ENCODE data around the gene C1RL.

The C1RL gene

DNA sequence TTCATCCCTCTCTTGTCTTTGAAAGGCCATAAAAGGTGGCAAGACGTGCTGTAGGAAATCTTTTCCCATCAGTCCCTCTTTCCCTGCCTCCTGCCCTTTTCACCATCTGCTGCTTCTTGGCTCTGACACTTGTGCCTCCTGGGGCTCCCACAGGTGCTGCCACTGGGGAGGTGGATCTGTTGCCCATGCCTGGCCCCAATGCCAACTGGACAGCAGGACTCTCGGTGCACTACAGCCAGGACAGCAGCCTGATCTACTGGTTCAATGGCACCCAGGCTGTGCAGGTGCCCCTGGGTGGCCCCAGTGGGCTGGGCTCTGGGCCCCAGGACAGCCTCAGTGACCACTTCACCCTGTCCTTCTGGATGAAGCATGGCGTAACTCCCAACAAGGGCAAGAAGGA, 27.7 kb upstream of the C1RL start:
- no peak for DNase-seq

DNA sequence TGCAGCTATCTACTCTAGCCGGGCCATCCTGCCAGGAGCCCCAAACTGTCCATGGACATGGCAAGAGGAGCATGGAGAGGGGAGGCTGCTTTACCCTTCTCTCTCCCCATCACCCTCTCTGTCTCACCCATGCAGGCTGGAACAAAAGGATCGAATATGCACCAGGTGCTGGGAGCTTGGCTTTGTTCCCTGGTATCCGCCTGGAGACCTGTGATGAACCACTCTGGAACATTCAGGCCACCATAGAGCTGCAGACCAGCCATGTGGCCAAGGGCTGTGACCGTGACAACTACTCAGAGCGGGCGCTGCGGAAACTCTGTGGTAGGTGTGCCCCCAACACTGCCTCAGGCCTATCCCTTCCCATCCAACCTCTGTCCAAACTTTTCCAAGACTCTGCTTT, 27.1 kb upstream of the C1RL start:
- DNase-seq, result no peak

DNA sequence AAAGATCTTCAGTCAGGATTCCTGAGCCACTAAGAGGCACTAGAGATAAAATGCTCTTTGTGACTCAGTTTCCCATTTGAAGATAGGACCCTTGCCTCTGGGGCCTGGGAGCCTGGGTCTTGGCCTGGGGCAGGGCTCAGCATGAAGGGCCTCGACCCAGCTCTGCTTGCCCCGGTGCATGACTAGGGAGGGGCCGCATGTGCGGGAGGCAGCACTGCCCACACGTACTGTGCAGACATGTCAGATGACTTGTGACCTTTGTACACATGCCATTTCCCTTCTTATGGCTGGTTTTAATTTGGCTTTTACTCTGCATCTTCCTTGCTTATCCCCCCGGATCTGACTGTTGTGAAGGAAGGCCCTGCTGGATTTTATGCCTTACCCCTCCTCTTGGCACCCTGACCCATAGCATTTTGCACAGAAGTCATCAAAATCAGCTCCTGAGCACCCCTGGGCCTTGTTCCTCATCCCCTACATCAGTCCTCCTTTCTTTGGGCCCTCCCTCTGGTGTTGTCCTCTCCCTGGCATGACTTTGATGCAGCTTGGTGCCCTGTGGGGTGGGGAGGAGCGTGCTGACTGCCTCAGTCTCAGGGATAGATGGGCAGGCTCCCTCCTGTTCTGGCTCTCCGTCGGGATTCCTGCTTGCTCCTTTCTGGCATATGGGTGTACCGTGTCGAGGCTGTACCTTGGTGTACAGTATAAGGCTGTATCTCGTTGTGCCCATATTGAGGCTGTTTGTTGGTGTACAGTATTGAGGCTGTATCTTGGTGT, 25.6 kb upstream of the C1RL start:
- no peak for DNase-seq

- no peak for DNase-seq
These were observed 22.5 kb upstream of the C1RL start for GRCh38 chr12:7131502-7131866.

DNA sequence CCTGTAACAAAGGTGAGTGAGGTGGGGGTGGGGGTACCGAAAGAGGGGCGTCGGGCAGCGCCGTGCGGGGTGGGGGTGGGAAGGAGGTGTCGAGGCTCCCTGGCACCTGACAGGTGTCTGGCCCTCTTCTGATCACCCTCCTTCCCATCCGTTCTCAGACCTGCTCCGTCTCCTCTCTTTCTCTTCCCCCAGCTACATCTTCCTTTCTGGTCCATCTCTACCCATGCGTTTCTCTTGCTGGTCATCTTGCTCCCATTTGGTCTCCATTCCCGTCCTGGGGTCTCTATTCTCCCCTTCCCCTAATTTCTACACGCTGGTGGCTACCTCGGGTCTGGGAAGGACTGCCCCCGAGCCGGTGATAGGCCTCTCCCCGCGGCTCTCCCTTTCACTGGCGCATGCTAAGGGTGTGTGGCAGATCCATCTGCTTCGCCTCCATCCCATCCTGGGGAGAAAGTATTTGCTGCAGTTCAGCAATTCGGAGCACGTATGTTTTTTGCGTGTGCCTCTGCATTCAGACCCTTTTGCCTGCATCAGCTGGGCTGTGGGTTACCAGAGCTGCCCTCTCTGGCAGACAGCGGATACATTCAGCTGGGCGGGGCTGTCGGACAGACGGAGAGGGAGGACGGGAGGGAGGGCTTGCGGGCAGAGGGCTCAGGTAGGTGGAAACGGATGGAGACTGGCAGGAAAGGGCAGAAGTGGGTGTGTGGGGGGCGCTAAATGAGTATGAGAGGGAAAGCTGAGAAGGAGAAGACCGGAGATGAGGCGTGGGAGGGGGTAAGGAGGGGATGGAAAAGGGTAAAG, 21.9 kb upstream of the C1RL start:
- peak; percentile 73 for DNase-seq

DNA sequence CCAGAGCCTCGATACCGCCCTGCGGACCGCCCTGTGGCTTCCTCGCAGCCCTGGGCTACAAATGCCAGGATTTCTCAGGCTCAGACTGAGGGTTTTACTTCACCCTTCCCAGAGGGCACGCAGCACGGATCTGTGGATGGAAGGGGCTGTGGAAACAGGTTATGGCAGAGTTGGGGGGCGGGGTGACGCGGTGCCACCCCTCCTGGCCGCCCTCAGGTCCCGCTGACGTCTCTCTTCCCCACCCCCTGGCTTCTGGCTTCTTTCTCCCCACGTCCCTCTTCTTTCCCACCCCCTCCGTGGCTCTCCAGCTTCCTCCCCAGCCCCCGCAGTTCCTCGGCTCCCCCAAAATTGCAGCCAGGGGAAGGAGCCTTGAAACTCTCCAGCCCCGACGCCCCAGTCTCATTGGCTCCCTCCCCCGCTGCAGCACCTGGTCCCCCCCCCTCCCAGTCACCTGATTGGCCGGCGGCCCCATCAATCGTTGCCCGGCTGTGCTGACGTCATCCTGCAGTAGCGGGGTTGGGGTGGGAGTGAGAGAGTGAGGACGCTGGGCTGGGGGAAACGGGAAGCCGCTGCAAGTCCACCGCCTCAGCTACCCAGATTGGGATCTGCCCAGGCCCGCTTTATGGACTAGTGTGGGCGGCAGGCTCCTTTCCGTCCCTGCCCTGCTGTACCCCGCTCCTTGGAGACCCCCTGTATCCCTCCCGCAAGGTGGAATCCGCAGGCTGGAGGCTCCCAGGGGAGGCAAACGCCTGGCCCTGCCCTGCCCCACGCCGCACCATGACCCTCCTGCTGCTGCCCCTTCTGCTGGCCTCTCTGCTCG, 21.1 kb upstream of the C1RL start, which contains the start of gene CLSTN3:
Gene CLSTN3 (plus strand): TSS at position 500 of the 820 bp plus-strand sequence. CDS start 278 bp downstream, at position 778.
- DNase-seq, result peak; percentile 93

DNA sequence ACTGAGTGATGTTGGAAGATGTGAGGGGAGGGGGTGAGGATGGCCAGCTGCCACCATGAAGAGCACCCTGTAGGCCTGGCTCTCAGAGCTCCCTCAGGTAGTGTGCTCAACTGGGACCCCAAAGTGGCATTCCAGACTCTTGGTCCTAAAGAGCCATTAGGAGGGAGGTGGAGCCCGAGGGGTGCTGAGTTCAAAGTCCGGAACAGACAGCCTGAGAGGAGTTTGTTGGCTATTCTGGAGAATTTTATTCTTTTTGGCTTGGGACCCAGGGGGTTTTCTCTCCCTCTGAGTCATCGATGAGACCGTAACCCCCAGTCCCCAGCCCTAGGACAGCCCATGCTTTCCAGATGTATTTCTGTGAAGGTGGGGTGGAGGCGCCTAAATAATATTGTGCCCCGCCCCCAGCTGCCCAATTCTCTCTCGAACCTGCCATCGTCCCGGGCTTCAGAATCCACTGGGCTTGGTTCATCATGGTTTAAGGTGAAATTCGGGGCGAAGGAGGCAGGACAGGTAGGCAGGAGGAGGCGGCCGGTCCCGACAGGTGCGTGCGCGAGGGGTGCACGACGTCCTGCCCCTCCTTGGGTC, 20.4 kb upstream of the C1RL start:
- DNase-seq, result no peak

DNA sequence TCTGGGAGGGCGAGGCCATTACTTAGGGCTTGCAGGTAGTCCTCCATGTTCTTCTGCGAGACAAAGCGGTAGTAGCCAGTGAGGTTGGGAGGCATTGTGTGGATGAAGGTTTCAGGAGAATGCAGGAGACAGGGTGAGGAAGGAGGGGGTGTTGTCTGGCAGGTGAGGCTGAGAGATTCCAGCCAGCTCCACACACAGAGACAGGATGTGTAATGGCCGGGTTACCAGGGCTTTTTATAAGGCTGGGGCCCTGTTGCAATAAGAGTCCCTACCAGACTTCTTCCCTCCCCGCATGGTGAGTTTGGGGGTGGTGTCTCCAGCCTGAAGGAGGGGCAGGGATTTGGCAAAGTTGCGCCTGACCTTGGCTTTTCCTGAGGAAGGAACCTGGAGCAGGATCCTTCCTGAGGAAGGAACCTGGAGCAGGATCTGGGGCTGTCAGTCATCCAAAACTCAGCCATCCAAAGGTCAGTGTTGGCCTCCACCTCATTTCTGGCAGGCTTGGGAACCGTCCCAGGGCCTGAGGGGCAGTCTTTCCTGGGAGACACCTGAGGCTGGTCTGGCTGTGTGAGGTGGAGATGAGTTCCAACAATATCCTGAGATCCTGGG, 19.8 kb upstream of the C1RL start, which contains the start of gene RBP5:
Gene RBP5 (minus strand): TSS at position 209 of the 606 bp plus-strand sequence. CDS start 114 bp downstream, at position 95.
- DNase-seq, result no peak

- no peak for DNase-seq
These were observed 19.1 kb upstream of the C1RL start for GRCh38 chr12:7127916-7128626.

DNA sequence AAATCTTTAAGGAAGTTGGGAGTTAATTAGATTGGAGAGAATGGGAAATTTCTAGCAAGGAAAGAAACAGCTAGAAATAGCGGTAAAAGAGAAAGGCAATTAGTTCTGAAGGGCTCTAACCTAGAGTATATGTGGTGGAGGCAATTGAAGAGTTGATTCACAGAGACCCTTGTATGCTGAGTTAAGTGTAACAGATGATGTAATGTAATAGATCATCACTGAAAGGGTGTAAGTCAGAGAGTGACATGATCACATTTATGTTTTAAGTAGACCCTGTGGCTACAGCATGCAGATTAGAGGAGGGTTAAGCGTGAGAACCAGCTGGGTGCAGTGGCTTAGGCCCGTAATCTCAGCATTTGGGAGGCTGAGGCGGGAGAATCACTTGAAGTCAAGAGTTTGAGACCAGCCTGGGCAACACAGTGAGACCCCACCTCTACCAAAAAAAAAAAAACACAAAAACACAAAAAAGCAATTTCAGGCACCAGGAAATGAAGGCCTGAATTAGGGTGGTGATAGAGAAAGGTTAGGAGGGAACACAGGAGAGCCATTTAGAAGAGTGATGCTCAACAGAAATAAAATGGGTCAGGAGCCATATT, 16.7 kb upstream of the C1RL start:
- no peak for DNase-seq

DNA sequence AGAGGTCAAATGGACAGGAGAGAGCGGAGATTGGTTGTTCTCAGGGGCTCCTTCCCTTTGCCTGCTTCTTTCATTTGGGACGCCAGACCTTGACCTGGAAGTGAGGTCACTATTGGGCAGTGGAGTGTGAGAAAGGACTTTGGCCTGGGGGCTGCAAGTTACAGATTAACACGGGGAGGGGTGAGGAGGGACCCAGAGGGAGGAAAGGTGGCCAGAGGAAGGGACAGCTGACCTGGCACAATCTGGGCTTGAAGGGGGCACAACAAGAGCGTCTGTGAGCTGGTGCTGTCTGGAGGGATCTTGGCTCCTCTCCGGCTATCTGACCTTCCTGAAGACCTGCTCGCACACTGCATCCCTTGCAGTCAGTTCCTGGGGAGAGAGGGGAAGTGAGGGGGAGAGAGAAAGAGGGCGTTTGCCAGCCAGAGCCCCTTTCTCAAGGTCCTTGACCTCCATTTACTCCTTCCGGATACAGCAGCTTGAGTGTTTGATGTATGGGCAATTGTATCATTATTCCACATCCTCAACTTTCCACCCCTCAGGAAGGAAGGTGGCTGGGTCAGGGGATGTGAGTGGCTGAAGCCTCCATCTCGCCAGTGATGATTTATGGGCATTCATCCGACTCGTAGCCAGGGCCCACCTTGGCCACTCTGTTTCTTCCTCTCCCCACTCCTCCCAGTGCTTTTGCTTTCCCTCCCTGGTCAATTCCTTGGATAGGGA, 14.9 kb upstream of the C1RL start:
- DNase-seq, result no peak

DNA sequence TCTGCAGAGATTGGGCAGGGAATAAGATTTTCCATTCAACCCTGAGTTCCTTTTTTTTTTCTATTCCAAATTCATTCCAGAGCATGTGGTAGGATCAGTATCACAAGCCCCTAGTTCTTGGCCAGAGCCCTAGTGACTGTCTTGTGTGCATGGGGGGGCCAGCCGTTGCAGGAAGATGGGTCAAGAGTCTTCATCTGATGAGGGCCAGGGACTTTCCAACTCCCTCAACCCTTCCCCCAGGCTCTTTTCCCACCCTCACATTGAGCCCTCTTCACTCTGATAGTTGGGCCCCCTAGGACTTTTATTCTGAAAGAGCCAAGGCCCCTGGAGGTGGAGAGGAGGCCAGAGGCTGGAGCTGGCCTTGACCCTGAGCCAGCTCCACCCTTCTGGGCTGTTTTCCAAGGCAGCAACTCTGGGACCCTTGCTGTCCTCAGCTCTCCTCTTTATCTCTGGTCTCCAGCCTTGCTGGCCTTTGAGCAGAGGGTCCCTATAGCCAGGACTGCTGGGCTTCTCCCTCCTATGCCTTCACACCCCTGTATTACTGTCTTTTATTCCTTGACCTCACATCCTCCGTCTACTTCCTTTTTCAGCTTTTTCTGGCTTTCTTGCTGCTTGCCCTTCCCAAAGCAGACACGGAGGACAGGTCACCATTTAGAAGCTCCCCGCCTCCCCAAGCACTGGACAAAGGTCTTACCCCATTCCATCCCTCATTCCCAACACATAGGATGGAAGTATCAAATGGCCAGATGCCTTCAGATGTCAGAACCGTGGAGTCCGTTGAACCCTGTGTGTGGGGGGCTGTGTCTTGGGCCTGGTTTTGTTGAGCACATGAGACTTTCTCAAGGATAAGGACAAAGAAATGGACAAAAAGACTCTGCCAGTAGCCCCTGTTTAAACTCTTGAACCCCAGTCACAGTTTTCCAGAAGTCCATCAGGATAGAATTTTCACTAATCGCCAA, 14.1 kb upstream of the C1RL start:
- DNase-seq, result no peak

DNA sequence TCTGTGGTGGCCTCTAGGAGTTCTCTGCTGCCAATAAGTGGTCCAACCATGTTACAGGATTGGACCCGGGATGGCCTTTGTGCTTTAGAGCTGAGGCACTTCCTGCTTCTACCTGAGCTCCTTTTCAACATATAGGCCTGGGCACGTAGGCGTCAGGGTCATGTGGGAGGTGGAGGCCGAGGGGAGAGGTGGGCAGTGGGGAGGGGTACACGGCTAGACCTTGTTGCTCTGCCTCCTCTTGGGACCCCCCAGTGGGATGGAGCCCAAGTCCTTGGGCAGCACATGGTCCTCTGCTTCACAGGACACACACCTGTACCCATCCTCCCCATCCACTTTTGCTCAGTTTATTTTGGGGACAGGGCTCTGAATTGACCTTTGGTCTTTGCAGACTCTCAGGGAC, 12.3 kb upstream of the C1RL start:
- no peak for DNase-seq

DNA sequence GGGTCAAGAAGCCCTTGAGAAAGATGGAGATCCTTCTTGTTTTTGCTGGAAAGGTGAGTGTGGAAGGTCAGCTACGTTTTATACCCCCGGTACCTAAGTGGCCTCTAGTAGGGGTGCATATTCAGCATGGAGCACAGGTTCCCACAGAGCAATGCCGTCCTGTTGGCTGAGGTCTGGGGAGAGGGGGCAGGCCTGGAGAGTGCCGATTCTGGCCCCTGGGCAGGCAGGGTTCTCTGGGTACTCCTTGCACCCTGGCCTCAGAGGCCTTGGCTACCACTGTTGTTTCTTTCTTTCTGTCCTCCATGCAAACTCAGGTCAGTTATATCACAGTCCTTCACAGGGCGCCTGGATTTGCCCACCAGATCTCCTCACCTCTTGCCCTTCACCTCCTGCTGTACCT, 11.2 kb upstream of the C1RL start:
- DNase-seq, result no peak

- DNase-seq, result no peak
These were observed 9.9 kb upstream of the C1RL start for GRCh38 chr12:7118881-7119280.

DNA sequence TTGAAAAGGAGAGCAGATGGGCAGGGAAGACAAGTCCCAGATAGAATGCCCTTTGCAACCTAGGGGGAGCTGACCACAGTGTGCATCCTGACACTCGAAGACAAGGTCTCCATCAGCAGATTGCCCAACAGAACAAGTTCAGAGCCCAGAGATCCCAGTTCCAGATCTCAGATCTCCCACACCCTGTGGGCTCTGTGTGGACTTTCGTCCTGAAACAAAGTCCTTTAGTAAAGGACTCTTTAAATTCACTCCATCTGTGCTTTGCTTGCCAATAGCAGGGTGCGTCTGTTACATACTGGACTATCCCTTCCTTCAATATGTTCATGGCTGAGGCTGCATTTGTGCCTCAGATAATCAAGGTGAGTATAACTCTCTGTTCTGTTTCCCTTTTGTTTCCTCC, 8.7 kb upstream of the C1RL start:
- no peak for DNase-seq

GRCh38 chr12:7116916-7117315, 7.9 kb upstream of the C1RL start:
- no peak for DNase-seq

- no peak for DNase-seq
These were observed 7.2 kb upstream of the C1RL start for GRCh38 chr12:7116196-7116595.

- no peak for DNase-seq
These were observed 5.8 kb upstream of the C1RL start for GRCh38 chr12:7114851-7115250.

All from right forelimb (tissue), 1 donor.